Limb (tissue), 2 donors: ENCODE measurements around the gene AHCTF1.

Experiments
- DNase-seq, 2 donors: peaks; one replicate each; pipeline ENCODE4 v3.0.0-alpha.2; 2016; ENCODE audit errors: extremely low spot score in 2 of 2

The AHCTF1 gene, protein sequence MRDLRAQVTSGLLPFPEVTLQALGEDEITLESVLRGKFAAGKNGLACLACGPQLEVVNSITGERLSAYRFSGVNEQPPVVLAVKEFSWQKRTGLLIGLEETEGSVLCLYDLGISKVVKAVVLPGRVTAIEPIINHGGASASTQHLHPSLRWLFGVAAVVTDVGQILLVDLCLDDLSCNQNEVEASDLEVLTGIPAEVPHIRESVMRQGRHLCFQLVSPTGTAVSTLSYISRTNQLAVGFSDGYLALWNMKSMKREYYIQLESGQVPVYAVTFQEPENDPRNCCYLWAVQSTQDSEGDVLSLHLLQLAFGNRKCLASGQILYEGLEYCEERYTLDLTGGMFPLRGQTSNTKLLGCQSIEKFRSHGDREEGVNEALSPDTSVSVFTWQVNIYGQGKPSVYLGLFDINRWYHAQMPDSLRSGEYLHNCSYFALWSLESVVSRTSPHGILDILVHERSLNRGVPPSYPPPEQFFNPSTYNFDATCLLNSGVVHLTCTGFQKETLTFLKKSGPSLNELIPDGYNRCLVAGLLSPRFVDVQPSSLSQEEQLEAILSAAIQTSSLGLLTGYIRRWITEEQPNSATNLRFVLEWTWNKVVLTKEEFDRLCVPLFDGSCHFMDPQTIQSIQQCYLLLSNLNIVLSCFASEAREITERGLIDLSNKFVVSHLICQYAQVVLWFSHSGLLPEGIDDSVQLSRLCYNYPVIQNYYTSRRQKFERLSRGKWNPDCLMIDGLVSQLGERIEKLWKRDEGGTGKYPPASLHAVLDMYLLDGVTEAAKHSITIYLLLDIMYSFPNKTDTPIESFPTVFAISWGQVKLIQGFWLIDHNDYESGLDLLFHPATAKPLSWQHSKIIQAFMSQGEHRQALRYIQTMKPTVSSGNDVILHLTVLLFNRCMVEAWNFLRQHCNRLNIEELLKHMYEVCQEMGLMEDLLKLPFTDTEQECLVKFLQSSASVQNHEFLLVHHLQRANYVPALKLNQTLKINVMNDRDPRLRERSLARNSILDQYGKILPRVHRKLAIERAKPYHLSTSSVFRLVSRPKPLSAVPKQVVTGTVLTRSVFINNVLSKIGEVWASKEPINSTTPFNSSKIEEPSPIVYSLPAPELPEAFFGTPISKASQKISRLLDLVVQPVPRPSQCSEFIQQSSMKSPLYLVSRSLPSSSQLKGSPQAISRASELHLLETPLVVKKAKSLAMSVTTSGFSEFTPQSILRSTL (N-terminal part only)

DNA sequence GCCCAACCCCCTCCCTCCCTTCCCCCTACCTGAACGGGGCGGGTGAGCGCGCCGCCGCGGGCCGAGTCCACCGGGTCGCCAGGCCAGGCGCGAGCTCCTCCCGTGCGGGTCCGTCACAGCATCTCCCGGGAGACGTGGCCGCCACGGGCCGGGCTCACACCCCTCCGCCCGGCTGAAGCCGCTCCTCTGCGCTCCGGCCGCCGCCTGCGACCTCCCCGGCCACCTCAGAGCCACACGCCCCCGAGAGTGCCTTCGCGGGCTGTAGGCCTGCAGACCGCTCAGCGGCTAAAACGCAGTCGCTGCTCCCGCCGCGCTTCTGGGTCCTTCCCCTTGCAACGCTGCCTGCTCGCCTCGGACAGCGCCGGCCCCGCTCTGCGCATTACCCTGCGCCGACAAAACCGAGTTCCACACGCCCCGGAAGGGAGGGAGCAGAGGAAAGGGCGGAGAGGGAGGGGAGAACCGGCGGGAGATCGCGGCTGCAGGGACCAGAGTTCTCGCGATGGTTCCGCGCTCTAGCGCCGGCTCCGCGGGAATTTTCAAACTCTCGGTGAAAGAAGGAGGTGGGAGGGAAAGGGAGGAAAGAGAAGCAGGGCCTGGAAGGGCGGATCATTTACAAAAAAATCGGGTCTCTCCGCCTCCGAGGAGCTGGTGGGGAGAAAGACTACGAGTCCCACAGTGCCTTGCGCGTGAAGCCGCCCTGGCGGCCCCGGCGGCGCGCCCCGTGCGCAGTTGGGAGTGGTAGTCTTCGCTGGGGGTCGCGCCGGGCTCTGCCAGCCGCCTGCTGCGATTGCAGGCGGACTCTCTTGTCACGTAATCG, at the start of gene AHCTF1:
Gene AHCTF1 (minus strand): TSS at position 400 of the 817 bp plus-strand sequence. CDS start 13,578 bp downstream, outside the sequence.
- peak; percentile 98 to 99 for DNase-seq

DNA sequence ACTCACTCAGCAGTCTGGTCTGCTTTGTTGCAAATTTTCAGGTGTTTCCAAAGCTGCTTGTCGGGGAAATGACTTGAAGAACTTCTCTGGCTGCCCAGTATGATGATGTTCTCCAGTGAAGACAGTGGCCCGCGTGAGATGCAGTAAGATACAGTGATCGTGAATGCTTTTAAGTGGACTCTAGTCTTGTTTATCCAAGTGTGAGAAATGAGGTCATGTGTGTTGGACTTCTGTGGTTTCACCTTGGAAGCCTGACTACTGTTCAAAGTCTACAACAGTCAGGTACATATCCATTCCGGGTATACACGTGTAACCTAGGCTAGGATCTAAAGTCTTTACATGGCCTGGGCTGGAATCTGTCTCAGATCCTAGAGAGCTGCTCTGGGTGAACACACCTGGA, 47.0 kb upstream of the AHCTF1 start:
- DNase-seq: no peak

DNA sequence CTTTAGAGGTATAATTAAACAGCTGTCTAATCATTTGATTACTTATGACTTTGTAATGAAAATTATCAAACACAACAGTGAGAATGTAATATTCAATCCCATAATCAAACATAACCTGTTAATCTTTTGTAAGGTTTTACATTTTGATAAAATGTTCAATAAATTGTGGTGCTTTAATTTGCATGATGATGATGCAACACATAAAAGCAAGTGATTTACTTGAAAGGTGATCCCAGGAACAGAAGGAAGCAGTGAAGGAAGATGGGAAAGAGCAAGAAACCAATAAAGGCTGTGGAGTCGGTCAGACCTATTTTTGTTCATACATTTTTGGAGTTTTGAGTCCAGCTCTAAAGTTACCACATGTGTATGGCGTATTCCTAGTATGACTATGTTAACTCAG, 46.5 kb upstream of the AHCTF1 start:
- DNase-seq: no peak

DNA sequence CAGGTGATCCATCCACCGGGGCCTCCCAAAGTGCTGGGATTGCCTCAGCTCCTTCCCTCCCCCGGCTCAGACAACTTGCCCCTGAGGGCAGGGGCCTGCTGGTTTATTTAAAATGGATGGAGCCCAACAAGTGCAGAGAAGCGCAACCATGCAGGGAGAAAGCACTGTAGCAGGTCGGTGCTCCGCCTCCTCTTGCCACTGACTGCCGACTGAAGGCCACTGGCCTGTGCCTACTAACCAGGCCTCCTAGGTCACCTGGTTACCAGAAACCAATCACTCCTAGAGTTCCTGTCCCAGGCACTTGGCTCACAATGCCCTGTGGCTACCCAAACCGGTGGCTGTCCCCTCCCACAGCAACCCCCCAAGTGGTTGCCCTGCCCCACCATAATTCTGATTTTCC, 40.2 kb upstream of the AHCTF1 start:
- no peak for DNase-seq

DNA sequence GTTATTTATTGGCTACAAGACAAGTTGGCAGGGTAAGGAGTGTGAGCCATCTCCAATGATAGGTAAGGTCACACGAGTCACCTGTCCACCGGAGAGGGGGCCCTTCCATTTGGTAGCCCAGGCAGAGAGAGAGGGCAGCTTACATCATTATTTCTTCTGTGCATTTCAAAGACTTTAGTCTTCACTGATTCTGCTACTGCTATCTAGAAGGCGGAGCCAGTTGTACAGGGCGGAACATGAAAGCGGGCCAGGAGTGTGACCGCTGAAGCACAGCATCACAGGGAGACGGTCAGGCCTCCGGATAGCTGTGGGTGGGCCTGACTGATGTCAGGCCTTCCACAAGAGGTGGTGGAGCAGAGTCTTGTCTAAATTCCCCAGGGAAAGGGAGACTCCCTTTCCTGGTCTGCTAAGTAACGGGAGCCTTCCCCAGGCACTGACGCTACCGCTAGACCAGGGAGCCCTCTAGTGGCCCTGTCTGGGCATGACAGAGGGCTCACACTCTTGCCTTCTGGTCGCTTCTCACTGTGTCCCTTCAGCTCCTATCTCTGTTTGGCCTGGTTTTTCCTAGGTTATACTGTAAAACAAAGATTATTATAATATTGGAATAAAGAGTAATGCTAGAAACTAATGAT, 39.5 kb upstream of the AHCTF1 start:
- DNase-seq: no peak

DNA sequence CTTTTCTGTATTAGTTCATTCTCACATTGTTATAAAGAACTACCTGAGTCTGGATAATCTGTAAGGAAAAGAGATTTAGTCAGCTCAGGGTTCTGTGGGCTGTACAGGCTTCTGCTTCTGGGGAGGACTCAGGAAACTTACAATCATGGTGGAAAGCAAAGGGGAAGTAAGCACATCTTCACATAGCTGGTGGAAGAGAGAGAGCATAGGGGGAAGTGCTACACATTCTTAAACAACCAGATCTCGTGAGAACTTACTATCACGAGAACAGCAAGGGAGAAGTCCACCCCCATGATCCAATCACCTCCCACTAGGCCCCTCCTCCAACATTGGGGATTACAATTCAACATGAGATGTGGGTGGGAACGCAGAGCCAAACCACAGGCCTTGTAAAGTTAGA, 37.9 kb upstream of the AHCTF1 start:
- DNase-seq: no peak

DNA sequence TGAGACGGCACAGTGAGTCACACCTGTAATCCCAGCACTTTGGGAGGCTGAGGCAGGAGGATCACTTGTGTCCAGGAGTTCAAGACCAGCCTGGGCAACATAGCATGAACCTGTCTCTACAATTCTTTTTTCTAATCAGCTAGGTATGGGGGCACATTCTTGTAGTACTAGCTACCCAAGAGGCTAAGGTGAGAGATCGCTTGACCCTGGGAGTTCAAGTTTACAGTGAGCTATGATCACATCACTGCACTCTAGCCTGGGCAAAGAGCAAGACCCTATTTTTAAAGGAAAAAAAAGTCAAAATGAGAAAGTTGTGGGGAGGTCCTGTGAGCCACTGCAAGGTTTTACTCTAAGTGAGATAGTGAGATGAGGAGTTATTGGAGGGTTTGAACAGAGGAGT, 34.8 kb upstream of the AHCTF1 start:
- no peak for DNase-seq

DNA sequence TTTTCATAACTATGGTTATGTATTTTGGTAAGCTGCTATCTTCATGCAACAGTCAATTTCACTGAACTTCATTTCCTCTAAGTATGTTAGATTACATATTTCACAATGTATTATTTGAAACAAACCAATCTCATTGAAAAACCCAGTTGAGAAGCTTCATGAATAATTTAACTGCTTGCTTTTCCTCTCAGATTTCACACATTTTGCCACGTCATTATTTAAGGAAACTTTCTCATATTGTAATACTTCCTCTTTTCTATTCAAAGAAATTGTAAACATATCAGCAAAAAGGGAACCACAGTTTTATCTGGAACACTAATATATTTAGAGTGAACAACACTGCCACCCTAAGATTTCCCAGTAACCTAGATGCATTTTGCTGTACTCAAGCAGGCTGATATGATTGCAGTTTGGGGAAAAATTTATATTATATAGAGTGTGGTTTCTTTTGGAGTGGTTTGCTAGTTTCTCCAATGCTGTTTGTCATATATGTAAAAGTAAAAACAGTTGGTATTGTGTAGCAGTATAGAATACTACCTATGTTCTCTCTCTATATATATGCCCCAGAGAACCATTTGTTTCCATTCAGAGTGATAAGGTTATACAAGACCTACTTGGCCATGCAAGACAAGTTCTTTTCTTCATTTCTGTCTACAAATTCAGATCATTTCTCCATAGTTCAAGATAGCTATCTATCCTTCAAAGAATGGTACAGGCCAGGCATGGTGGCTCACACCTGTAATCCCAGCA, 28.4 kb upstream of the AHCTF1 start:
- no peak for DNase-seq

DNA sequence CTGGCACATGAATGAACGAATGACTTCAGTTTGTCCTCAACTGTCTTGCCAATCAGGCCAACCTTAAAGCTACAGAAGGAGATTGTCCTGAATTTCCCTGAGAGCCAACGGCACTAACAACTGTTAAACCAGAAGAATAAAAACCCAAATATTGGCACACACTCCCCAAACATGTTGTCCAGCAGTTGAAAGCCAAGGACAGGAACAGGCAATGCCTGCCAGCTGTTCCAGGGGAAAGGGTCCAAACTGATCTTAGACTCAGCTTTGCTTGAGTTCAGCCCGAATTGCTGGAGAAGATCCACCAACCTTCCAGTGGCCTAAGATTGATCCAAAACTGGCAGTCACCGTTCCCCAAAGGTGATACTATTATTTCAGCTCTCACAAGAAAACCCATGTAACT, 22.4 kb upstream of the AHCTF1 start:
- no peak for DNase-seq

DNA sequence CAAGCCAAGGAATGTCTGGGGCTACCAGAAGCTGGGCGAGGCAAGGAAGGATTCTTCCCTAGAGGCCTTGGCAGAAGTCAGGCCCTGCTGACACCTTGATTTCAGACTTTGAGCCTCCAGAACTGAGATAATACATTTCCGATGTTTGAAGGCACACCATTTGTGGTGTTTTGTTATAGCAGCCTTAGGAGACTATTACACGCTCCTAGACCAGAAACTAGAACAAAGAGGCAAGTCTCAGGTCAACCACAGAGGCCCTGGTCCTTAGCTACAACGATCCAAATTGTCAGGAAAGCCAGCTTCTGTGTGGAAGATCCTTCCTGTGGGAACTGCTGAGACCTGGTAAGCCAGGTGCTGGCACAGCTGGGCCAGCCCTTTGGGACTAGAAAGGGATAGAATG, 19.7 kb upstream of the AHCTF1 start:
- no peak for DNase-seq

DNA sequence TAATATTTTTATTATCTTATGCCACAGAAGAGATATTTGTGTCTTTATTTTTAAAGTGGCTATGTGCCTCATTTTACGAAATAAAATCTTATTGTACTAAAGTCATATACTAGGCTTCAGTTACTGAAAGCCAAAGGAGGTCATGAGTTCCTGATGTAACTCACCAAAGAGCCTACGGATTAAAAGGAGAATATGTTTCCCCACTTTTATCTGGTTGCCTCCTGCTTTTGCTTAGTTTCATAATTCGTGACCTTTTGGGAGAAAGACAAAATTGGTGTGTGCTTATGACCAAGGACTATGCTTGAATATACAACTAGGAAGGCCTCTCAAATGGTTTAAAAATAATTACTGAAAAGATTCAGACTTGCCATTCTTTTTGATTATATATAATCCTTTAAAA, 18.2 kb upstream of the AHCTF1 start:
- DNase-seq: no peak

DNA sequence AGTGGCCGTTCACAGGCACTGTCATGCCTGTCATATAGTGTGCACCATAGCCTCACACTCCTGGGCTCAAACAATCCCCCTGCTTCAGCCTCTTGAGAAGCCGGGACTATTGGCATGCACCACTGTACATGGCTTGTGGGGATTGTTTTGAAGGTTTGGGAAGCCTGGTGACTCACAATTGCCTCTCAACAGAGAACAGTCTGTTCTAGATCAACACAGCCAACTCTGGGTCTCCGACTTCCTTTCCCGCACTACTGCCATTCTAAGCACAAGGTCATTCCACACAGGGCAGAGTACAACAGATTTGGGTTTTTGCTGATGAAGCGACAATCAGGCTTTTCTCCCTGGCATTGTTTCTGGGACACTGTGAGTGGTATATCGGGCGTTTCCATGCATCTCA, 15.5 kb upstream of the AHCTF1 start:
- no peak for DNase-seq

DNA sequence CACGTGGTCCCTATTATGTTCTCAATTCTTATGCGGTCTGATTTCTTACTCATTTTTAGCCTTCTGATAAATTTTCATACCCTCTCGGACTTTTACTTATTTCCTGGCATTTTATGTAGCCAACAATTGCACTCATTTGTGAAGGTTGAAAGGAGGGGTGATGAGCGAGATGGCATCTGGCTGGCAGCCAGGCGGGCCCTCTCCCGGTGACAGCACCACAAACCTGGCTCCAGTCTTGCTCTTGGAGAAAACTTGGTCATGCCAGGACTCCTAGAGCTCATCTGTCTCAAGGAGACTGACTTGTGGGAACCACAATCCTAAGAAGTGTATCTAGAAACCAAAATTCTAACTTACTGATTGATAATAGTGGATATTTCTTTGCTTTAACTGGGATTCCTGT, 14.6 kb upstream of the AHCTF1 start:
- no peak for DNase-seq

DNA sequence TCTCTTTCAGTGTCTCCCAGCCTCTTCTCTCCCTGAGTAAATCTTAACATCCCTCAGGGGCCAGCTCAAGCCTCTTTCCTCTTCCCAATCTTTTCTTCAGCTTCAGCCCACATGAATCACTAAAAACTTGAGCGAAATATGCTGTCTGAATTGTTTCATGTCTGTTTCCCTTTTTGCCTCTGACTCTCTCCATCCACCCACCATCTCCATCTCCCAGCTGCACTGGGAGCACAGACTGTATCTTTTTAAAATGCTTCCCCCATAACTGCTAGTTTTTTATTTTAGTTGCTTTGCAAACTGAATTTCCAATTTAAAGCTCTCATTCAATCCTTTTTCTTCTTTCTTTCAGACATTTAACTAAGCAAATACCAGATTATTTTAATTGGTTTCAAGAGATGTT, 3.0 kb upstream of the AHCTF1 start:
- no peak for DNase-seq

DNA sequence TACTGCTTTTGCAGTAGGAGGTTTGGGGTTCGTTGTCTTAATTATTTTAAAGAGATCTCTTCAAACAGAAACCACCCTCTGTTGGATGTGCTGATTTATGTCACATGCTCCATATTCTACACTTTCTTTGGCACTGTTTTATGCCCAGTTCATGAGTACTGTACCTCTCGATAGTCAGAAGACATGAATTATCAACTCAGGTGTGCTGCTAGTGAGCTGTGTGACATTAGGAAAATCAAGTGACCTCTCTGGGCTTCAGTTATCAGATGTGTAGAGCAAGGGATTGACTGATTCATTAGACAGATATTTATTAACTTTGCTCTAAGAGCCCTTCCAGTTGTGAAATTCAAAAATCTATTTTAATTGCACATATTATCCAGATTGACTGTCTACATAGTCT, 2.1 kb upstream of the AHCTF1 start:
- no peak for DNase-seq

DNA sequence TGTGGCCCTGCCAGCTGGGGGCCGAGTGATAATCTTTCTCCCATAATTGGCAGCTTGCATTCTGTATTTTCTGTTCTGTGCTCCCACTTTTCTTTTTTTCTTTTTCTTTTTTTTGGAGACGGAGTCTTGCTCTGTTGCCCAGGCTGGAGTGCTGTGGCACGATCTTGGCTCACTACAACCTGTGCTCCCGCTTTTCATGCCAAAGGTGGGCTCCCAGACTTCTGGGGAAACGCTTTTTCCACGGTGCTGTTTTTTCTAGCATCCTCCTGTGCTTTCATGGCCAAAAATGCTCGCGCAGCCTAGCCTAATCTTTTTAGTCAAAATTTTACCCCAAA, 585 bp upstream of the AHCTF1 start:
- no peak for DNase-seq

DNA sequence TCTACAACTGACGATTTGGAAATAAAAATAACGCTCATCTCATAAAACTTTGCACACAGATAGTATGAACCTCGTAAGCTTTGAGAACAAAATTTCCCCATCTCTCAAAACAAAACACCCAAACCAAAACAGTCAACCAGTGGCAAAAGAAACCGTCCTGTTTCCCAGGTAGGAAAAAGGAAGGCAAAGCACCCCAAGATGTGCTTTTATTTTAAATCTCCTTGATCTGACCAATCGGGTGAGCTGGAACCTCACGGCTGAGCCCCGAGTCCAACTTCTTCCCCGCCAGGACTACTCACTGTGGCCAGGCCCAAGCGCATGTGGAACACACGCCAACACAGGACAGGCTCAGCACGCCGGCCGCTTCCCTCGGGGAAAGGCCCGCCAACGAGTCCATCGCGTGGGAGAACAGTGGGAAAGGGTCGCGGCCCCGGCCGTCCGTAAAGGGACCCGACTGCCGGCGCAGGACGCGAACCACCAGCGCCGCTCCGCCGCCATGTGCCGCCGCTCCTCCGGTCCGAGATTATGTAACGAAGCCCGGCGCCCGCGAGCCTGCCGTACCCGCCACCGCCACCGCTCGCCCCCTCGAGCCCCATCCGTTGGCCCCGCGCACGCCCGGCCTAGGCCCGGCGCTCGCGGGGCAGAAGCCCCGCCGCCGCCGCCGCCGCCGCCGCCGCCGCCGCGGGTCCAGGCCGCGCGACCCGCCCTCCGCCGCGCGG, 759 bp downstream of the AHCTF1 start:
- peak; percentile 6 to 74 for DNase-seq

DNA sequence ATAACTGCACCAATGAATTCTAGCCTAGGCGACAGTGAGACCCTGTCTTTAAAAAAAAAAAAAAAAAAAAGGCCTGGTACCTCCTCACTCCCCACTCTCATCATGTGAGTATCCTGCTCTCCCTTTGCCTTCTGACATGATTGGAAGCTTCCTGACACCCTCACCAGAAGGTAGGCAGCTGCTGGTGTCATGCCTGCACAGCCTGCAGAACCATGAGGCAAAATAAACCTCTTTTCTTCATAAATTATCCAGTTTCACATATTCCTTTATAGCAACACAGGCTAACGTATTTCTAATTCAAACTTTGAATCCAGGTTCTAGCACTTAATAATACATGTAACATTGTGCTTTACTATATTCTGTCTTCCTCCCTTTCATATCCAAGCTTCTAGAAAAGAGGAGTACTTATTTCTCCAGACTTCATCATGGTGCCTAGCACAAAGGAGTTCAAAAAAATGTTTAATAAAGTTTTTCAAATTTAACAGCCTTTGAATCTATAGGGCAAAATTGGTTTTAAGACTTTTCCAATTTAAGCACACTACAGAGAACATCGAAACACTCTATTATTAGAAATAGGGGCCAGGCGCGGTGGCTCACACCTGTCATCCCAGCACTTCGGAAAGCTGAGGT, 5.6 kb downstream of the AHCTF1 start:
- DNase-seq: no peak

DNA sequence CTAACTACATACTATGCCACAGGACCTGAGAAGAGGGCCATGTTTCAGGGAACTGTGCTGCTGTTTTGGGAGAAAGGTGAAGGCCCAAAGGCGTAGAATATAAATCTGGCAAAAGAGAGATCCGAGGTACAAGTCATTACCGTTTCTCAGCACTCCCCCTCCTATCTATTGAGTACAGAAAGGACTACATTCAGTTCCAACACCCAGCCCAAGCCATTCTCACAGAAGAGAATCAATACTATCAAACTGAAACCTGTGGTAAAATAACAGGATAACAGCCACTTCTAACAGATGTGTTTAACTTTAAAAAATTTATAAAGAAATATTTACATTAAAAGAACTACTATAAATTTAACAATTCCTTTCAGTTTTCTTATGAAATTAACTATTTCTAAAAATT, 7.8 kb downstream of the AHCTF1 start:
- DNase-seq: no peak
